ENCODE data around the gene CMTM2.
"Not testable (repeated sequence)": the region's sequence is repeated elsewhere in the genome, so short reads cannot be mapped to it uniquely, and the experiment has no call there.

CMTM2 gene

DNA sequence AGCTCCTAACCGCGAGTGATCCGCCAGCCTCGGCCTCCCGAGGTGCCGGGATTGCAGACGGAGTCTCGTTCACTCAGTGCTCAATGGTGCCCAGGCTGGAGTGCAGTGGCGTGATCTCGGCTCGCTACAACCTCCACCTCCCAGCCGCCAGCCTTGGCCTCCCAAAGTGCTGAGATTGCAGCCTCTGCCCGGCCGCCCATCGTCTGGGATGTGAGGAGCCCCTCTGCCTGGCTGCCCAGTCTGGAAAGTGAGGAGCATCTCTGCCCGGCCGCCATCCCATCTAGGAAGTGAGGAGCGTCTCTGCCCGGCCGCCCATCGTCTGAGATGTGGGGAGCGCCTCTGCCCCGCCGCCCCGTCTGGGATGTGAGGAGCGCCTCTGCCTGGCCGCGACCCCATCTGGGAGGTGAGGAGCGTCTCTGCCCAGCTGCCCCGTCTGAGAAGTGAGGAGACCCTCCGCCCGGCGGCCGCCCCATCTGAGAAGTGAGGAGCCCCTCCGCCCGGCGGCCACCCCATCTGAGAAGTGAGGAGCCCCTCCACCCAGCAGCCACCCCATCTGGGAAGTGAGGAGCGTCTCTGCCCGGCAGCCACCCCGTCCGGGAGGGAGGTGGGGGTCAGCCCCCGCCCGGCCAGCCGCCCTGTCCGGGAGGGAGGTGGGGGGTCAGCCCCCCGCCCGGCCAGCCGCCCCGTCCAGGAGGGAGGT, 51.4 kb downstream of the CMTM2 start:
- DNase-seq (ENCODE audit: low read depth in 2 of 2, low spot score in 1 of 2), result not testable (repeated sequence)

- not testable (repeated sequence) for DNase-seq (ENCODE audit: low read depth in 2 of 2, low spot score in 1 of 2)
Observed at GRCh38 chr16:66631558-66631957, 52.3 kb downstream of the CMTM2 start.

DNA sequence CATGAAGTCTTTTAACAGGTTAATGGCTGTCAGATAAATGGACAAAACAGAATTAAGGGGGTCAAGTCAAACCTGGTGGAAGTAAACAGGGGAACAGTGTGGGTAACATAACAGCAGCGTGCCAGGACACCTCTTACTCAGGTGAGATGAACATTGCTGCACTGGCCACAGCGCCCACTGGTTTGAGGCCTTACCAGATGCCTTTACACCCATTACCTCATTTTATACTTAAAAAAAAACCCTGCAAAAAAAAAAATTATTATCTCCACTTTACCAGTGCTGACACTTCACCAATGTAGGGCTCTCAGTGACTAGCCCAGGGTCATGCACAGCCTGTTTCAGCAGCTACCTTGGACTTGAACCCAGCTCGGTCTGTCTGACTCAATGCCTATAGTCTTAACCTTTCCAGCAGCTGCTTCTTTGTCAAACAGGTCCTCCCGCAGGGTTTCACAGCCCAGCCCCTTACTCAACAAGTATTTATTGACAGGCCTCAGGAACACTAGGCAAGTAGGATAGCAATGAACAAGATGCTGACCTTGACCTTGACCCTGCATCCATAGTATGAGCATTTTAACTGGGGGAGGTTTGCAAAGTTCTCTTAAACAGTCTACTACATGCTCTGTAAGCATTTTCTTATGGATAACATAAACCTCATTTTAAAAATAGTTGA, 55.4 kb downstream of the CMTM2 start:
- DNase-seq (ENCODE audit: low read depth in 2 of 2, low spot score in 1 of 2), result no peak

GRCh38 chr16:66635406-66635805, 56.1 kb downstream of the CMTM2 start:
- no peak for DNase-seq (ENCODE audit: low read depth in 2 of 2, low spot score in 1 of 2)

DNA sequence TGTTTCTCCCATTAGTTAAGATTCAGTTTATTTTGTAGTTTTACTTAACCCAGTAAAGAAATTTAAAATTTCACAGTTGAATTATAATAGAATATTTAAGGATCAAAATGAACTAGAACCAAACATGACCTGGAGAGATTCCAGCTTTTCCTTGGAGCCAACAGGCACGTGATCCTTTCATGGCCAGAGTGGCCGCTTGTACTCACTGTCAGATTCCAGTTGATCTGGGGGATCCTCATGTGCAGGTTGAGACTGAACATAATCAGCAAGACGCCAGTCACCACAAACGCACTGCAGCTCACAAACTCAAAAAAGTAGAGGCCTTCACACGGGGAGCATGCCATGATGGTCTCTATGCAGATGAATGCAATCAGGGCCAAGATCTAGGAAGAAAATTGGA, 56.9 kb downstream of the CMTM2 start:
- no peak for DNase-seq (ENCODE audit: low read depth in 2 of 2, low spot score in 1 of 2)

- DNase-seq (ENCODE audit: low read depth in 2 of 2, low spot score in 1 of 2), result no peak
Observed at GRCh38 chr16:66637806-66638205, 58.5 kb downstream of the CMTM2 start.
